ENCODE results near the gene GNB1. TPM values are rescaled to one million over a fixed set of nuclear protein-coding genes. Genes with fewer than 3 reads are reported as not detected.

Gene GNB1
- total and polyA plus RNA-seq, 10 of the 15 experiments (the other 5 are each of a cell fraction or from before 2014, with no cell fraction given), result 23.0 to 392 (median 93.9) TPM

DNA sequence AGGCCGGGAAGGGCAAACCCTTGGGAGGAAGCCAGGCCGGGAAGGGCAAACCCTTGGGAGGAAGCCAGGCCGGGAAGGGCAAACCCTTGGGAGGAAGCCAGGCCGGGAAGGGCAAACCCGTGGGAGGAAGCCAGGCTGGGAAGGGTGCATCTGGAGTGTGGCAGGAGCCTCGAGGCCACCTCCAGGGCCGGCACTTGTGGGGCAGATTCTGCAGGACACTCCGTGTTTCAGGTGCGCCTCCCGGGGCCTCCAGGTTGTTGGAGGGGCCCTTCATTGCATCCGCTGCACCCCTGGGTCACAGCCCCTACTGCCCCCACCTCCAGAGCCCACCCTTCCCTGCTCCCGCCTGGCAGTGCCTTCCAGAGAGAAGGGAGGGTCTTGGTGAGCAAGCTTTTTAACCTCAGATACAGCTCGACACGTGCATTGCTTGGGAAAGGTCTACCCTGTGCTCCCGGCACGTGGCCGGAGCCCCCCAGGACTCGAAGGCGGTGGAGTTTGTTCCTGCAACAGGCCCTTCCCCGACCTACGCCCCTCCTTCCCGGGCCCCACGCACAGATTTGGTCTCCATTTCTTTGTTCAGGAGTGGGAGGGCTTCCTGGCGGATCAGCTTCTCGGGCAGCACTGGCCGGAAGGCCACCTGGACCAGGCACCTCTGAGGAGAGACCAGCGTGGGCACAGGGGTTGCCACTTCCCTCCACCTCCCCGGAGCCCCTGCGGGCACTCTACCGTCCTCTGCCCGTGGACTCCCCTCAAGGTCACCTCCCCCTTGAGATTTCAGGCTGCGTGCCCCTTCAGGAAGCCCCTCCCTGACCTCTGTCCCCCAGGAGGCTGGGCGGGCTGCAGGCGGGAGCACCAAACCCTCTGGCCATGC is 37.6 kb upstream of the GNB1 start (continued):
- TF ChIP-seq ZNF592 (IDR thresholded peaks at IDR 0.05), result no peak
- TF ChIP-seq MTA2 (IDR thresholded peaks at IDR 0.05; ENCODE audit: low read depth), result no peak
- no peak for TF ChIP-seq PAX5 (IDR thresholded peaks at IDR 0.05; ENCODE audit: borderline replicate concordance, low read depth, low read length)
- TF ChIP-seq ZBTB33 (IDR thresholded peaks at IDR 0.05), result no peak
- no peak for TF ChIP-seq CREB1 (IDR thresholded peaks at IDR 0.05; ENCODE audit: low read depth)
- no peak for TF ChIP-seq TARDBP (IDR thresholded peaks at IDR 0.05; ENCODE audit: borderline replicate concordance)
- no peak for TF ChIP-seq EZH2 (IDR thresholded peaks at IDR 0.05; ENCODE audit: borderline replicate concordance, control insufficient read depth, low read depth, low read length)
- TF ChIP-seq, protein P1, sequence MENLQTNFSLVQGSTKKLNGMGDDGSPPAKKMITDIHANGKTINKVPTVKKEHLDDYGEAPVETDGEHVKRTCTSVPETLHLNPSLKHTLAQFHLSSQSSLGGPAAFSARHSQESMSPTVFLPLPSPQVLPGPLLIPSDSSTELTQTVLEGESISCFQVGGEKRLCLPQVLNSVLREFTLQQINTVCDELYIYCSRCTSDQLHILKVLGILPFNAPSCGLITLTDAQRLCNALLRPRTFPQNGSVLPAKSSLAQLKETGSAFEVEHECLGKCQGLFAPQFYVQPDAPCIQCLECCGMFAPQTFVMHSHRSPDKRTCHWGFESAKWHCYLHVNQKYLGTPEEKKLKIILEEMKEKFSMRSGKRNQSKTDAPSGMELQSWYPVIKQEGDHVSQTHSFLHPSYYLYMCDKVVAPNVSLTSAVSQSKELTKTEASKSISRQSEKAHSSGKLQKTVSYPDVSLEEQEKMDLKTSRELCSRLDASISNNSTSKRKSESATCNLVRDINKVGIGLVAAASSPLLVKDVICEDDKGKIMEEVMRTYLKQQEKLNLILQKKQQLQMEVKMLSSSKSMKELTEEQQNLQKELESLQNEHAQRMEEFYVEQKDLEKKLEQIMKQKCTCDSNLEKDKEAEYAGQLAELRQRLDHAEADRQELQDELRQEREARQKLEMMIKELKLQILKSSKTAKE (IDR thresholded peaks at IDR 0.05; ENCODE audit: low read depth, poor library complexity, severe bottlenecking), result no peak
- TF ChIP-seq, protein P2, sequence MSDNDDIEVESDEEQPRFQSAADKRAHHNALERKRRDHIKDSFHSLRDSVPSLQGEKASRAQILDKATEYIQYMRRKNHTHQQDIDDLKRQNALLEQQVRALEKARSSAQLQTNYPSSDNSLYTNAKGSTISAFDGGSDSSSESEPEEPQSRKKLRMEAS (IDR thresholded peaks at IDR 0.05; ENCODE audit: low read depth, low read length), result no peak

All from GM12878 (cell line).